HG03432 (cell line): ENCODE data around the gene SPATA46.

Source experiments
- ATAC-seq: cut with Tn5 transposase; IDR thresholded peaks from one replicate; pipeline ENCODE4 v1.9.1; 2021; ENCODE audit warnings: mild to moderate bottlenecking, moderate library complexity; ENCODE audit not compliant: unreplicated experiment

SPATA46 gene

DNA sequence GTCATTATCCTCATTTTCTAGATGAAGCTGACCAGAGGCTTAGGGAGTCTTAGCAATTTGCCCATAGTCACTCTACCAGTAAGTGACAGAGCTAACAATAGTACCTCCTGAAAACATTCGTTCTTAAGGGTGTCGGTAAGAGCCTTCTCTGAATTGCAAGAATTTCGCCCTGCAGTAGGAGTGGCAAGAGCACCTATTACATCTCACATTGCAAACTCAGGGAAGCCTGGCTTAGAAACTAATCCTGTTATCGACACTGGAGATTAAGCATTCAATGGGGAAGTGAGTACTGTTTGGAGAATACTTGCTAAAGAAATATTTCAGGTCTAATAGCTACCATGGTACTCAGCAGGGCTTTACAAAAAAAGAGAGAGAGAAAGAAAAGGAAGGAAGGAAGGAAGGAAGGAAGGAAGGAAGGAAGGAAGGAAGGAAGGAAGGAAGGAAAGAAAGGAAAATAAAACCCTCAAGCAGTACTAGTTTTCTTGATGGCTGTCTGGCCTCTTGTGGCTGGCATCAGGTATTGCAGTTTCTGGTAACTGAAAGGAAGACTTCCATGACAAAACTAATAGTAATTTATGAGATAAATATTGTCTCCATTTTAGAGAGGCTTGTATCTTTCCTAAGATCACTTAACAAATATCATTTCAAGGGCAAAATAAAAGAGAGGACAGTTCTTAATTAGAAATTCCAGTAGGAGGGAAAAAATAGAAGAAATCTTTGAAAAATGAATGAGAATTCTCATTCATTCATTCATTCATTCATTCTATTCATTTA lies 15.3 kb upstream of the SPATA46 start:
- no peak for ATAC-seq

GRCh38 chr1:162390396-162391185 lies 13.9 kb upstream of the SPATA46 start:
- no peak for ATAC-seq

DNA sequence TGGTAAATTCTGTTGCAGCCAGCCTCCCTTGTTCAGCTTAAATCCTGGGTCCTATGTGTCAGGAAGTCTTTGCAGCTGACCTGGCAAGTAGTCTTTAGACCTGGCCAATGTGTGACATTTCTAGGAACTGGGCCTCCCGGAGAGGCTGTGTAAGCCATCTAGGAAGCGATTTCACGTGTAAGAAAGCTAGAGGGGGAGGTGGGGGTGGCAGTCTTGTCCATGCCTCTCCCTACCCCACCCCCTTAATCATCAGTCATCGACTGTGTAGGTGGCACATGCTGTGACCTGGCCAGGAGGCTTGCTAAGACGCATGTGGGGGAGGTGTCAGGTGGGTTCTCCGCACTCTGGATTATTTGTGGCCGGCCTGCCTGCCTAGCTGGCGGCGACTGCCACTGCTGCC lies 13.3 kb upstream of the SPATA46 start:
- no peak for ATAC-seq

GRCh38 chr1:162389021-162389818 lies 12.6 kb upstream of the SPATA46 start:
- ATAC-seq = no peak

DNA sequence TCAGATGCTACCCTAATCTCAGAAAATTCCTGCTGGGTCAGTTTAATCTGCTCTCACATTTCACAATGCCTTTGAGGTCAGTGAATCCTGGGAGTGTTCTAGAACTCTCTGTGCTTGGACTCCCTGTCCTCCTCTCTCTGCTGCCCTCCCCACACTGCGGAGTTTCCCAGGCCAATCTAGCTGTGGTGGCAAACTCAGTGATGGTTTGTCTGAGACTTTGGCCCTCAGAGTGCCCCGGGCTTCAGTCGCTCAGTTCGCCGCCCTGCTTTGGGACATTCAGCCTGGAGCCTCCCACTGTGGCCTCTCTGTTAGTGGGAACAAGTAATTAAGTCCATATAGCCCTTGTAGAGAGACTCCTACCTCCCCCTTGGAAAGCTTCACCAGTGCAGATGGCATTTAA lies 12.0 kb upstream of the SPATA46 start:
- no peak for ATAC-seq

GRCh38 chr1:162388083-162388594 lies 11.5 kb upstream of the SPATA46 start:
- no peak for ATAC-seq

- ATAC-seq = no peak
Measured at GRCh38 chr1:162387226-162388082, 10.8 kb upstream of the SPATA46 start.

- ATAC-seq = no peak
Measured at GRCh38 chr1:162386292-162387225, 9.9 kb upstream of the SPATA46 start.

DNA sequence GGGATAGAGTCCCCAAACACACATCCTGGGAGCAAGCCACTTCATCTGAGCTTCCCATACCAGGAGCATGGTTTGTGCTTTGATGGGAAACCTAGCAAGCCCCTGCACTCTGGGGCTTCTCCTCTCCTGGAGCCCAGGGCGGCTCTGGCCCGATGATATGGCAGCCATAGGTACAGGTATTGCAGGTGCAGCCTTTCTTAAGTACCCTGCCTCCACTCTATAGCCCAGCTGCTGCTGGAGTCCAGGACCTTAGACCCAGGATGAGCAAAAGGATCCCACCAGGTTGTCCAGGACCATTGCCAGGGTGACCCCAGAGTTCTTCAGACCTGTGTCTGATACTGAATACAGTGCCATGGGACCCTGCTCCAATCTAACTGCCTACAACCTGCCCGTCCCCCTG lies 9.0 kb upstream of the SPATA46 start:
- ATAC-seq = no peak

DNA sequence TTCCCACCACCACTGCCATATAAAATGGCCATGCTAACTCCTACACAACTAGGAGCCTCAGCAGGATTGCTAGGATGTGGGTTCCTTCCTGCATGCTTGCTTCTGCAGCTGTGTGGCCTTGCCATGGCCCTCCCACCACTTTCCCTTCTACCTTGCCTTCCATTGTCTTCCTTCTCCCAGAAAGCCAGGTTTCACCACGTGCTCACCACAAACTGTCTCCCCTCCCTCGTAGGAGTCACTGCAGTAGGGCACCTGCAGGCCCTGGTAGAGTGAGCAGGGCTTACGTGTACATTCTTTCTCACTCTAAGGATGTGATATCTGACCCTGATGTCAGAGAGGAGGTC lies 8.6 kb upstream of the SPATA46 start:
- ATAC-seq = no peak

DNA sequence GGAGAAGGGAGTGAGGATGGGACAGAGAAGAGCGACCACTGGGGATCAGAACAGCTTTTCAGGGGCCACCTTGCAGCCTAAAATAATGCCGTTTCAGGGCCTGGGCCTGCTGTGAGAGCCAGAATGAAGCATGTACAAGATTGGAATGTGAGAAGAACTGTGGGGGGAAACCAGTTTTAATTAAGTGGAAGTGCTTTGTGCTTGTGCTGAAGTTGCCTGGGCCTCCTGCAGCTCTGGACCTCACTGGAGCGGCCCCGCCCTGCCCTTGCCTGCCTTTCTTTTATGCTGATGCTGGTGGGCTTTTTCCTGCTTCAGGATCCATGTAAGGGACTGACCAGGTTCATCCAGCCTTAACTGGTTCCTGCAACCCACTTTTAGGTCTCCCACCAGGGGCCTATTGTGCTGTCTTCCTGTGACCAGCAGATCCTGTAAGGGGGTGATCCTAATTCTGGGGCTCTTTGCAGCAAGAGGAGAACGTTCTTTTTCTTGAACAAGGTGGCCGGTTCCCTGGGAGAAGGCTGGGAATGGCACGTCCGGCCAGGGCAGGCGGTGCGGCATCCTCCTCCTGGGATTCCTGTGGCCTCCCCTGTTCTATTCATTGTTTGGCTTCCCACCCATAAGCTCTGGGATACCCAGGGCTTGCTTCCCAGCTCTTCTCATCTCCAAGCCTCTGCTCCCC lies 8.1 kb upstream of the SPATA46 start:
- no peak for ATAC-seq

- no peak for ATAC-seq
Measured at GRCh38 chr1:162384116-162384515, 7.5 kb upstream of the SPATA46 start.

DNA sequence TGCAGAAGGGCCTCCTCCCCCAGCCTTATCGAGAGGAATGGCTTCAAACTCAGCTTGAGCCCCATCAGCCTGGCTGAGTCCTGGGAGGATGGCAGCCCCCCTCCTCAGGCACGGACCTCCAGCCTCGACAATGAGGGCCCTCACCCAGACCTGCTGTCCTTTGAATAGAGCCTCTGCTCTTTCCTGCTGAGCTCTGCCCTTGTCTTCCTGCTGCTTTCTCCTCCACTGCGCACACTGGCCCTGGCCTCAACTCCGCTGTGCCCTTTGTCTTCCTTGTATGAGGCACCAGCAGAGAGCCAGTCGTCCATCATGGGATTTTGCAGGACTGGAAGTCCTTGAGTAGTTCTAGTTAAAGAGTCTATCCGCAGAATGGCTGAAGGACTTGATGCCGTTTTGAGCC lies 6.9 kb upstream of the SPATA46 start:
- no peak for ATAC-seq

GRCh38 chr1:162383091-162383490 lies 6.4 kb upstream of the SPATA46 start:
- ATAC-seq = no peak

DNA sequence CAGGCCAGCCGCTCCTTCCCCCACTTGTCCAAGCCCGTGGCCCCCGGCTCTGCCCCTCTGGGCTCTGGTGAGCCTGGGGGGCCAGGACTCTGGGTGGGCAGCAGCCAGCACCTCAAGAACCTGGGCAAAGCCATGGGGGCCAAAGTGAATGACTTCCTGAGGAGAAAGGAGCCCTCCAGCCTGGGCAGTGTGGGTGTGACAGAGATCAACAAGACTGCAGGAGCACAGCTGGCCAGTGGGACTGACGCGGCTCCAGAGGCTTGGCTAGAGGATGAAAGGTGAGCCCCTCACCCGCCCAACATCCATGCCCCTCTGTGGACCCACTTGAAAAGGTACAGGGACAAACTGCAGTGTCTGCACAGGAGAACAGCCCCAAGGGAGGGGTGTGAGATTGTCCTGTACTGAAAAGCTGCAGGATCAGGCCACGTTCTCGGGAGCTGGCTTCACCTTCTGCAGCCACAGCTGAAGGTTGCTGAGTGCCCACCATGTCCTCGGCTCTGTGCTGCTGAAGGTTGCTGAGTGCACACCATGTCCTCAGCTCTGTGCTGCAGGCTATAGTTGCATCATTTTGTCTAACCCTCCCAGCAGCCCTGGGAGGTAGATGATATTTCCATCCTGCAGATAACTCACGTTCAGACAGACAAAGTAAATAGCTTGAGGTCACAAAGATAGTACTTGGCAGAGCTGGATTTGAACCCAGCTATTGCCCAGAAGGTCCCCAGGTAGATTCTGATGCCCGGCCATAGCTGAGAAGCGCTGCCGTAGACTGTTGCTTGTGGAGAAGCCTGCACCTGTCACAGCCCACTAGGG lies 5.5 kb upstream of the SPATA46 start:
- ATAC-seq = no peak

DNA sequence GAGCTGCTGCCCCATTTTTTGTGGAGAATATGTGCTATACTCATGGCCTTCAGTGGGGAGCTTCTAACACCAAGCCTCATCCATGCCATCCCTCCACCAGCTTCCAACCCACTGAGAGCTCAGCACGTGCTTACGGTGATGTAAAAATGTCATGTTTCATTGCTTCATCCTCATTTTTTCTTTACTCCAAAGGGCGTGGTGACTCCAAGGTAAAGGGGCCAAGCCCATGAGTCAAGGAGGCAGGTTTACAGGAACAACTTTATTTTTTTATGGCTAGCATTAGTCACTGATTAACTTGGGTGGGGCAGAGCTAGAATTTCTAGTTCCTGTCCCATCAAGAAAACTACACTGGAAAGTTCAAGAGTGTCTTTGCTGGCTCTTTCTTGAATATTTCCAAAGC lies 4.7 kb upstream of the SPATA46 start, which contains the start of gene C1orf226:
C1orf226 (plus strand) TSS at position 346 of the 400 bp plus-strand sequence. CDS start 174 bp downstream, outside the sequence.
- no peak for ATAC-seq

GRCh38 chr1:162380061-162380846 lies 3.6 kb upstream of the SPATA46 start:
- no peak for ATAC-seq
